HG03097 (cell line): ENCODE data around the gene AMDHD2.

ENCODE experiments used
- ATAC-seq: cut with Tn5 transposase; IDR thresholded peaks from one replicate; pipeline ENCODE4 v1.9.1; 2021; ENCODE audit not compliant: unreplicated experiment, low FRiP score

AMDHD2 gene

DNA sequence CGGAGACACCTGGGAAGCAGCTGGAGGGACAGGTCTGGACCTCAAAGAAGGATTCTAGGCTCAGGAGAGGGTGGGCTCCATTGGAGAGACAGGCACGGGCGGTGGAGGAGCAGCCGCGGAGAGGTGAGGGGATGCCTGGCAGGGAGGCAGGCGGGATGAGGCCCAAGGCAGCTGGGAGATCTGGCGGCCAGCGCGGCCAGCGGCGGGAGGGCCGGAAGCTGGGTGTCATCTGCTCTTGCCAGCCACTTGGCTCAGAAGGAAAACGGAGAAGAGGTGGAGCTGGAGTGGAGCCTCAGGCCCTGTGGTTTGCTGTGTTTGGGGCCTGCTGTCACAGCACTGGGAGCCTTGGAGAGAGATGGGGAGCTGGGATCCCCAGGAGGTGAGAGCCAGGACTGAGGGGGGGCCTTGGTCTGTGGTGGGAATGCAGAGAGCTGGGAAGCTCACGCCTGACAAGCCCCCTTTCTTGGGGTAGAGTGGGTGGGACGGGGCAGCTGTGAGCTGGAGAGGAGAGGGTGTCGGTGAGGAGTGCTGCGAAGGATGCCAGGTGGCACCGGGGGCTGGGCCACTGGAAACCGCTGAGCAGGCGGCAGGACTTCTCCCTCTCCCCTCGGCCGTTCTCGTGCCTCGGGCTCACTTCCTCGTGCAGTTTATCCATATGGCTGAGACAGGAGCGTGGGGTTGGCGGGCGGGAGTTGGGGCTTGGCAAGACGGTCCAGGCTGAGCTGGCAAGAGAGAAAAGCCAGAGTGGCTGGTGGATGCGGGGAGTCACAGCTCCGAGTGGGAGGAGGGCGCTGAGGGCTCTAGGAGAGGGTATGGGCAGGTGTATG, 37.2 kb upstream of the AMDHD2 start:
- ATAC-seq: no peak

DNA sequence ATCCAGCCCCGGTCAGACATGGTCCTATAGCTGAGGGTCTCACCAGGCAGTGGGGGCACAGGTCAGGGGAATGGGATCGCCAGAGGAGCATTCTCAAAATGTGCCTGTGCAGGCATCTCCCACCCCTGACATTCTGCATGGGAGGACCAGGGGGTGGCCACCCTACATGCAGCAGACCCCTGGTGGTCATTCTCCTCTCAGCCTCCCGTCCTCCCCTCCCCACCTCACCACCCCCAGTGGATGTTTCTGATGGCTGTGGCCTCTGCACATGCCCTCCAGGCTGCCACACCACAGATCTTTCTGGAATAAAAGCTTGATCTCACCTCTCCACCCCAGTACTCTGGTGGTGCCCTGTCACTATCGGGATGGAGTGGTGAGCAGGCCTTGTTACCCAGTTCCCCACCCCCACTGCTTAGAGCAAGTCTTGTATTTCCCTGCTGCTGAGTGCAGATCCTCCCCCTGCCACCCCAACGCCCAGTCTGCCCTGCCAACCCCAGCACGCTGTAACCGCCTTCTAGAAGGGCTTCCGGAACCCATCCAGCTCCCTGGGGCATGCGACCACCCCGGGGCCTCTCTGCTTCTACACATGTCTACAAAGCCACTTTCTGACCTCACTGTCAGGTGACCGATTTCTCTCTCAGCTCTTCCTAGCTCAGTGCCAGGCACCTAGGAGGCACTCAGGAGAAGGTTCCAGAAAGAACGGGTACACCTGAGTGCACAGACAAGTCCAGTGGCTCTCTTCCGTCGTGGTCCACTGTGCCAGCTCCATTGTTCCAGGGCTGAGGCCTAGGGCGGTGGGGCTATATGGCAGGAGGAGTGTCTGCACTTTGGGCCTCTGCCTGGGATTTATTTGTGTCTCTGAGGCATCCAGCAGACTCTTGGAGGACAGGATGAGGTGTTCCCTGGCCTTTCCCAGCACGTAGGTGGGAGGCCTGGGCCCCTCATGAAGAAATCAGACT, 36.0 kb upstream of the AMDHD2 start:
- ATAC-seq: no peak

DNA sequence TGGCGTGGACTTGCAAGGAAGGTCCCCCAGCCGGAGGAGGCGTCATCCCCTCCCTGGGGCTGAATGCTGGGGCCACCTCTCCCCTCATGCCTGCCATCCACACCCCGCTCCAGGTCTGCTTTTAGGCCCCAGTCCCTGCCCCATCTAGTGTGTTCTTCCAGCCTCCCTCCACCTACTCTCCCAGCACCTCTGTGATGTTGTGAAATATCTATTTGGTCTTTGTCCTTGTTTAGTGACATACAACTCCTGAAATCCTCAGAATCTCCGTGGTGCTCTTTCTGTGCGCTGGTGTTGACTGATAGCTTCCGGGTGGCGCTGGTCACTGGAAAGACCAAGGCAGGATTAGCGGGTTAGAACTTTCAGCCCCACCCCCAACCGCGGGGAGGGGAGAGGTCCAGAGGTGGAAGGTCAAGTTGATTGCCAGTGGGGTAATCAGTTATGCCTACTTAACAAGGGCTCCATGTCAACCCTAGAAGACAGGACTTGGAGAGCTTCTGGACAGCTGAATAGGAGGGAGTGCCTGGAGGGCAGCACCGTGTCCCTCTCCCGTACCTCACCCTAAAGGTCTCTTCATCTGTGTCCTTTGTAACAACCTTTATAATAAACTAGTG, 35.2 kb upstream of the AMDHD2 start:
- no peak for ATAC-seq

DNA sequence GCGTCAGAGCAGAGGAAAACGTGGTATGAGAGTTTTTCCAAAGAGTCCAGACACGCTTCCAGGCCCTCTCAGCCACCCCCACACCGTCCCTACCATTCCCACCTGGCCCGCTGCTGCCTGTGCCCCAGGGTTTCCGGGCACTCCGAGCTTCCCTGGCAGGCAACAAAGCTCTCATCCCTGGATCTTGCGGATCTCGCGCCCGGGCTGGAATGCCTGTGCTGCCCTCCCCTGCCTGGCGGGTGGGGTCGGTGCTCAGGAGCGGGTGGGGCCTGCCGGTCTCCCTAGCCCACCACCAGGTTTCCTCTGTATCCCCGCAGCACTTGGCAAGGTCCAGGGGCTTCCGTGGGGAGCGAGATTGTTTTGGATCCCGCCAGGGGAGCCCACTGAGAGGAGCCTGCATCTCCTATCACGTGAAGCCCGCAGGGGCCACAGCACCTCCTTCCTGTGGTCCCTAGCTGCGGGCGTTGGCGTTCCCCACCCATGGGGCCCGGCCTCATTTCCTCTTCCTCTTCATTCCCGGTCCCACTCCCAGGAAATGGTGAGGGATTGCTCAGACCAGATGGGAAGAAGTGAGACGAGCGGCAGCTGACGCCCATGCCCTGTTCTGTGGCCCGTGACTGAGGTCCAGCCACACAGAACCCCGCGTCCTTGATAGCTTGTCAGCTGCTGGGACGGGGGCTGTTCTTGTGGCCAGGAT, 34.2 kb upstream of the AMDHD2 start:
- ATAC-seq: no peak

DNA sequence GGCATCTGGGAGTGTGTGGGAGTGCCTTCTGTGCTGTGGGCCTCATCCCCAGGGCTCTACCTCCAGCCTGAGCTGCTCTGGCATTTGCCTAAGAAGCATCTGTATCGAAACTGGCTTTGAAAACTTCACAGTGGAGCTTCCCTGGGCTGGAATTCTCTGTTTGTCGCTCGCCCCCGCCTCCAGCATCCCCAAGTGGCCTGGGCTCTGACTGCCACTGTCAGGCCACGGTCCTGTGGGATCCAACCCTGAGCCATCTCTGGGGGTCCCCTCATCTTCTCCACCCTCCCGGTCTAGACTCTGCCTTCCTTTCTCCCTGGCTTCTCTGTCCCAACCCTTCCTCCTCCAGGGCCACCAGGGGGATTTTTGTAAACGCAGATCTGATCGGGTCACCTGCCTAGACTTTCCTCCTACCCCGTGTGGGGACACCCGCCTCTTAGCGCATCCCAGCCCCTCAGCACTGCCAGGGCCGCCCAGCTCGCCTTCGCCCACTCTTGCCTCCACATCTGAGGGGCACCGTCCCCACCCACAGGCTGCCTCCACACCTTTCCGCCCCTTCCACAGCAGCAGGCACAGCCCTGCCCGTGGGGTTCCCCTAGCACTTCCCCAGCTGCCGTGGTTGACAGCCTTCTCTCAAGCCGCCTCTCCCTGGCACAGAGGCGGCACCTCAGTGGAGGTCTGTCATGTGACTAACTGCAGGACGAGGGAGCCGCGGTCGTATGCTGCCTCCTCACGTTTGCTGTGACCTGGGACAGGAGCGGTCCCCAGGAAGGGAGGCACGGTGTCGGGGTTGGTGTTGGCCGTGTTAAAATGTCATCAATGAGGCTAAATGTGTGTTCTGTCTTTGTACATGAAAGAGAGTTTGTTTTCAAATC, 33.3 kb upstream of the AMDHD2 start:
- peak; percentile 66 for ATAC-seq

DNA sequence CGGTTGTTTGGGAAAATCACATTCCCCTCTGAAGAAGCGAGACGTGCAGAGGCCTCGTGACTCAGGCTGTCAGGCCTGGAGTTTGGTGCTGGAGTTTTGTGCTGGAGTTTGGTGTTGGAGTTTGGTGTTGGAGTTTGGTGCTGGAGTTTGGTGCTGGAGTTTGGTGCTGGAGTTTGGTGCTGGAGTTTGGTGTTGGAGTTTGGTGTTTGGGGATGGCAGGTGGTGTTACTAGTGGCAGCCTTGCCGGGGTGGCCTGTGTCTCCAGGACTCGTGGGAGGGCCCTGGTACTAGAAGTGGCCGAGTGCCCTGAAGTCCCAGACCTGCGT, 32.7 kb upstream of the AMDHD2 start:
- no peak for ATAC-seq

DNA sequence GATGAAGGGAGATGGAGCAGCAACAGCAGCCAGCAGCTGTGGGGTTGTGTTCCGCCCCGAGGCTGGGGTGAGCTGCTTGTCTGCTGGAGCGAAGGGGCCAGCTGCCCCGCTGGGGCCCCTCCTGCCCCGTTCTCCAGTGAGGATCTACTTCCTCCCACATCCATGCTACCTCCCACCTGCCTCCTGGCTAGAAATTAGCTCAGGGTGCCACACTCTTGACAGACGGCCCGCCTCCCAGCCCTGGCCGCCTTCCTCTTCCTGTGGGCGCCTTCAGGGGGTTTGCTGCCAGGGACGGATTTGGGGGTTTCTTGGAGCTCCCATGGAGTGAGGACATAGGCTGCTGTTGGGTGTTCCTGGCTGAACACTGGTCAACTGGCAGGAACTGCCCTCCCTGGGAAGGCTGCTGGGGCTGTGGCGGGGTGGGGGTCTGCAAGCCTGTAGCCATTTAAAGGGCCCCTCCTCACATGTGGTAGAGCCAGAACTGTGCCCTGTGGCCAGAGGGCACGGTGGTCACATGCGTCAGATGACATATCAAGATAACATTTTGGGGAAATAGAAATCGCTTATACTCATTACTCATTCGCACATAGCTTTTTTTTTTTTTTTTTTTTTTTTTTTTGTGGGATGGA, 32.2 kb upstream of the AMDHD2 start:
- ATAC-seq: no peak

DNA sequence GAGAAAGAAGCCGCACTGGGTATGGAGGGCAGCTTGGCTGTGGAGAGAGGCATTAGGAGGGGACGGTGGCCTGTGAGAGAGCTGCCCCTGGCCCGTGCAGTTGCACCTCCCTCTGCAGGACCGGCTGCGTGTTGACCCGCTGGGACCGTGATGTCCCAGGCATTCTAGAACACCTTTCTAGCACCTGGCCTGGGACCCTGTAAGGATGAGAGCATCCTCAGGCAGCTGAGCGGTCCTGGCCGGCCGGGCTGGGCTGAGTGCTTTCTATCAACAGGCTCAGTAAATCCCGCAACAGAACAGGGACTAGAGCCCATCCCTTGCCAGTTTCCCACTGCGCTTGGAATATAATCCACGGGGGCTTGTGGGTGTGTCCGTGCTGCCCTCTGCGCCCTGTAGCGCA, 30.6 kb upstream of the AMDHD2 start:
- no peak for ATAC-seq

DNA sequence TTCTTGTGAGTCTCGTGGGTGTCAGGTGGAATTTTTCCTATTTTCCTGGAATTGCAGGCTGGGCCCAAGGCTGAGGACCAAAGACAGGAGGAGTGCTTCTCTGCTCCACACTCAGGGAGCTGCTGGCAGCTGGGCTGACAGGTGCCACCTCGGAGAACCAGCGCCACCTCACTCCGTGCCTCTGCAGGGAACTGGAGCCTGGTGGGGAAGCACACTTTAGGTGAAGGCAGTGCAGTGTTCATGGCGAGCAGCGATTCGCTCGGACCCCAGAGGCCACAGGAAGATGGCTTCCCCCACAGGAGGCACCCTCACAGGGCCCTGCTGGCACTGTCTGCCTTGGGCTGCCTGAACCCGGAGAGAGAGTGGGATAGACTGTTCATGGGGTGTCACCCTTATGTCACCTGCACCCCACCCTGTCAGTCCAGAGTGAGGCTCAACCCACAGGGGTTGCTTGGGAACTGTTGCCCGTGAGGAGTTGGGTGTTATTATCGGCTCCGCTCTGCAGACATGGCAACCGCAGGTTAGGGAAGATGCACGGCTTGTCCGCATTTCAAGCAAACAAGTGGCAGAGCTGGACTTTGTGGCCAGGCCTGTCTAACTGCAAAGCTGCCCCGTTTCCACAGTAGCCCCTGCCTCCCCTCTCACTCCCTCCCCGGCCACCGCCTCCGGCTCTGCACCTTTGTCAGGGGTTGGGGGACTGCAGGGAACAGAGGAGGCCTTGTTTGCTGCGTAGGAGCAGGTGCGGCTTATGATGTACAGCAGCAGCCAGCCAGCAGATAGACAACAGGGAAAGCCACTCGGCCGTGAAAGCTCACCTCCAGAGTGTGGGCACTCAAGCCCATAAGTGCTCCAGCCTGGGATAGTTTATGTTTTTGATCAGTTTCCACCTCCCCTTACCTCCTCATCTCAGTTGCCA, 29.7 kb upstream of the AMDHD2 start:
- no peak for ATAC-seq

DNA sequence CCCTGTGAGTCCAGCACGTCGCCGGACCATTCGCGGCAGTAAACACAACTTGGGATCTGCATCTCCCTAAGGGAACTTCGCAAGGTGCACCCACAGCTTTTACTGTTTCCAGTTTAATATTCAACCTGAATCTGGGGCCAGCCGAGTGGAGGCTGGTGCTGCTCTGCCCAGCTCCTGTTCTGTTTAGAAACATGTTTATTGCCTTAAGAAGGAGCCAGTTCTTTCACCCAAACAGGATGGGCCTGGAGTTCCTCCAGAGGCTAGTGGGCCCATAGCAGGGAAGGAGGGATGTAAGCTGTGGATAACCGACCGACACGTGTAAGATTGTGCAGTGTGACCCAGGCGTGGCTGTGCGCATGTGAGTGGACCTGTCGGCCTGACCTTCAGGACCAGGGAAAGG, 27.9 kb upstream of the AMDHD2 start:
- no peak for ATAC-seq

DNA sequence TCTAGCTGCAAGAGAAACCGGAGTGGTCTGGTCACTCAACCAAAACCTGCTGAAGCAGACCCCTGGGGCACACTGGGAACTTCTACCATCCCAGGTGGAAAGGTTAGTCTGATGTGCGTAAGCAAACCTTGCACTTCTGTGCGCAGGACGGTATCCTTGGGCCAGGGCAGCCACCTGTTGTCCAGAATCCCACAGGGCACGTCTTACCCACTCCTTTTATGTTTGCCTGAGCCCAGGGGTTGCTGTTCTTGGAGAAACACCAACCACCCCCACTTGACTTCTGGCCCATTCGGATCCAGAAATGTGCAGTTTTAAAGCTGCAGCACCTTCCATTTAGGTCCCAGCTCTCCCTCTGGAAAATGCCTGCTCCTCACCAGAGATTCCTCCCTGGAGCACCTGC, 26.6 kb upstream of the AMDHD2 start:
- ATAC-seq: no peak

DNA sequence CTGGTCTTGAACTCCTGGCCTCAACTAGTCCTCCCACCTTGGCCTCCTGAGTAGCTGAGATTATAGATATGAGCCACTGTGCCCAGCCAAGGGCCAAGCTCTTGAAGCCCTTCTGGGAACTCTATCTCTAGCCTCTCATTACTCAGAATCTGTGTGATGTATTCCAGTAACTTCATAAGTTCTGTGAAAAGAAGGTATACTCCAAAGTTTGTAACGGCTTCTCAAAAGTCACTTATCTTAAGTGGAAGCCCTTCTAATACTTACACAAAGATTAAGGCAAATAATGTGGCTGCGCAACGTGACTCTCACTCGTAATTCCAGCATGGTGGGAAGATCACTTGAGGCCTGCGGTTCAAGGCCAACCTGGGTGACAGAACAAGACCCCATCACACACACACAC, 25.6 kb upstream of the AMDHD2 start:
- ATAC-seq: no peak

DNA sequence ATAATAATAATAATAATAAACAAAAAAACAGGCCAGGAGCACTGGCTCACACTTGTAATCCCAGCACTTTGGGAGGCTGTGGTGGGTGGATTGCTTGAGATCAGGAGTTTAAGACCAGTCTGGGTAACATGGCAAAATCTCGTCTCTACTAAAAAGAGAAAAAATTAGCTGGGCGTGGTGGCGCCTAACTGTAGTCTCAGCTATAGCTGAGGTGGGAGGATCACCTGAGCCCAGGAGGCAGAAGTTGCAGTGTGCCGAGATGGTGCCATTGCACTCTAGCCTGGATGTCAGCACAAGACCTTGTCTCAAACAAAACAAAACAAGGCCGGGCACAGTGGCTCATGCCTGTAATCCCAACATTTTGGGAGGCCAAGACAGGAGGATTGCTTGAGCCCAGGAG, 25.1 kb upstream of the AMDHD2 start:
- no peak for ATAC-seq

DNA sequence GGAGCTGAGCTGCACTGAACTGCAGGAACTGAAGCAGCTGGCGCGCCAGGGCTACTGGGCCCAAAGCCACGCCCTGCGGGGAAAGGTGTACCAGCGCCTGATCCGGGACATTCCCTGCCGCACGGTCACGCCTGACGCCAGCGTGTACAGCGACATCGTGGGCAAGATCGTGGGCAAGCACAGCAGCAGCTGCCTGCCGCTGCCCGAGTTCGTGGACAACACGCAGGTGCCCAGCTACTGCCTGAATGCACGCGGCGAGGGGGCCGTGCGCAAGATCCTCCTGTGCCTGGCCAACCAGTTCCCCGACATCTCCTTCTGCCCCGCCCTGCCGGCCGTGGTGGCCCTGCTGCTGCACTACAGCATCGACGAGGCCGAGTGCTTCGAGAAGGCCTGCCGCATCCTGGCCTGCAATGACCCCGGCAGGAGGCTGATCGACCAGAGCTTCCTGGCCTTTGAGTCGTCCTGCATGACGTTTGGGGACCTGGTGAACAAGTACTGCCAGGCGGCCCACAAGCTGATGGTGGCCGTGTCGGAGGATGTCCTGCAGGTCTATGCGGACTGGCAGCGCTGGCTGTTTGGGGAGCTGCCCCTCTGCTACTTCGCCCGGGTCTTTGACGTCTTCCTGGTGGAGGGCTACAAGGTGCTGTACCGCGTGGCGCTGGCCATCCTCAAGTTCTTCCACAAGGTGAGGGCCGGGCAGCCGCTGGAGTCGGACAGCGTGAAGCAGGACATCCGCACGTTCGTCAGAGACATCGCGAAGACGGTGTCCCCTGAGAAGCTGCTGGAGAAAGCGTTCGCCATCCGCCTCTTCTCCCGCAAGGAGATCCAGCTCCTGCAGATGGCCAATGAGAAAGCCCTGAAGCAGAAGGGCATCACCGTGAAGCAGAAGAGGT, 23.7 kb upstream of the AMDHD2 start:
- no peak for ATAC-seq

DNA sequence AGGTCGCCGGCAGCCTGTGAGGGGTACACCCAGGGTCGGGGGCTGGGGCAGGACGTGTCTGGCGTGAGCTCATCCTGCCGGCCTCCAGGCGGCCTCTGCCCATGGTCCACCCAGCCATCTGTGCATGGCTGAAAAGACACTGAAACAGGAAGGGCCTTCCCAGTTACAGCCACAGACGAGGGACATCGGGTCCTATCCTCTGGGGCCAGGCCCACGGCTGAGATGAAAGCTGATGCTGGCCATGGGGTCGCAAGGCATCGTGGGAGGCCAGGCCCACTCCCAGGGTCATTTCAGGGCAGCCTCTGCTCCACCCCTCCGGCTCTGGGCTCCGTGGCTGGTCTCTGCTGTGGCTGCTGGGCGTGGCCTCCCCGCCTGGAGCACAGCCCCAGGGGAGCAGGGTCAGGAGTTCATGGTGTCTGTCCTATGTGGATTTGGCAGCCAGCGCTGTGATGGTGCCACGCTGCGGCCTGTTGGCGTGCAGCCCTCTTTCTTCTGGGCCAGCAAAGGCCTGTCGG, 23.0 kb upstream of the AMDHD2 start:
- no peak for ATAC-seq

DNA sequence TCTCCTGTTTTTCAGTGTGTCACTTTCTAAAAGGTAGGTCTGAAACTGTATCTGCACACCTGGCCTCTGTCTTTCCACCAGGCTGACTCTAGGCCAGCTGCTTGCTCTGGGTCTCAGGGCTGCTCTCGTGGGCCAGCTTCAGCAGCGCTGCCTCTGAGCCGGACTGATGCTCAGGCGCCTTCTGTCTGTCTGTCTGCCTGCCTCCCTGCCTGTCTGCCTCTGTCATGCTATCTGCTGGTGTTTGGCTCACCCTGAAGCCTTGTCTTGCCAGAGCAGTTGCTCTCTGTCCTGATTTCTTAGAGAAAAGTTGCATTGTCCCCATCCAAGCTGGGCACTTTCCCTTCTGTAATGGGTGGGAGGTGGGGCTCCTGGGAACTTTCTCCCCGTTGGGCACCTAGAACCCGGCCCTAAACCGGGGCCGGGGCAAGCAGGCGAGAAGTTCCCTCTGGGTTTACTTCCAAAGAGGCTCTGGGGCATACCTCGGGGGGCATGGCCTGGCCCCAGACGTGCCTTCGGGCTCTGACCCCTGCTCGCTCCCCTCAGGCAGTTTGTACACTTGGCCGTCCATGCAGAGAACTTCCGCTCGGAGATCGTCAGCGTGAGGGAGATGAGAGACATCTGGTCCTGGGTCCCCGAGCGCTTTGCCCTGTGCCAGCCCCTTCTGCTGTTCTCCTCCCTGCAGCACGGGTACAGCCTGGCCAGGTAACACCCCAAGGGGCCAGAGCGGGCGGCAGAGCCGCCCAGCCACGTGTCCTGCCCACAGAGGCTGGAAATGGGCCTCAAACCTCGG, 22.3 kb upstream of the AMDHD2 start:
- no peak for ATAC-seq
